Sigmoid colon (tissue), 4 donors: ENCODE data around the gene NNMT.

Experiments
- EP300 ChIP-seq, 4 donors: sonication (generic); formaldehyde crosslinking; IDR thresholded peaks; one replicate each; pipeline ENCODE4 v1.6.1; 2017; ENCODE audit warnings: antibody characterized with exemption in 4 of 4
- POLR2A ChIP-seq, 2 donors: fragments of 450-650 bp; IDR thresholded peaks; one replicate each; pipeline ENCODE4 v1.6.1; 2016; ENCODE audit warnings: antibody characterized with exemption in 2 of 2, mild to moderate bottlenecking in 2 of 2, moderate library complexity in 2 of 2
- POLR2AphosphoS5 ChIP-seq, 4 donors: sonication (generic); formaldehyde crosslinking; IDR thresholded peaks; one replicate each; pipeline ENCODE4 v1.6.1; 2017; ENCODE audit warnings: antibody characterized with exemption in 4 of 4
- TF ChIP-seq, protein P1 (sequence below), 4 experiments: fragments of 450-650 bp in 3 of 4; fragments of 200-600 bp in 1 of 4; IDR thresholded peaks; one replicate each; pipeline ENCODE4 v1.5.1; 2016 to 2019; ENCODE audit warnings: antibody characterized with exemption in 4 of 4, mild to moderate bottlenecking in 3 of 4, moderate library complexity in 2 of 4

DNA sequence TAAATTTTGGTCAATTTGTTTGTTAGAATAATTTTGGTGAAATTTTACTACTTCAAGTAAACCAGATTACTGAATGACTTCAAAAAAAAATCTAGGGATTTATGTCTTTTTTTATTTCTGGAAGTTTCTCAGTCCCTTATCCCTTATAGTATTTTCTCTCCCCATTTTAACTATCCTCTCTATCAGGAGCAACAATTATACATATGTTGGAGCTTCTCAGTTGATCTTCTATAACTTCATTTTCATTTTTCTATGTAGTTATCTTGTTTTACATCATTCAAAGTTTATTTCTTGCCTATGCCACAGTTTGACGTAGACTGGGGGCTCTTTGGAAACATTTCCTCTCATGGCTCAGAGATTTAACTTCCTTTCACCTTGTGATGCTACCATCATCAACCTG is 34.2 kb downstream of the NNMT start:
- TF ChIP-seq, protein P1, sequence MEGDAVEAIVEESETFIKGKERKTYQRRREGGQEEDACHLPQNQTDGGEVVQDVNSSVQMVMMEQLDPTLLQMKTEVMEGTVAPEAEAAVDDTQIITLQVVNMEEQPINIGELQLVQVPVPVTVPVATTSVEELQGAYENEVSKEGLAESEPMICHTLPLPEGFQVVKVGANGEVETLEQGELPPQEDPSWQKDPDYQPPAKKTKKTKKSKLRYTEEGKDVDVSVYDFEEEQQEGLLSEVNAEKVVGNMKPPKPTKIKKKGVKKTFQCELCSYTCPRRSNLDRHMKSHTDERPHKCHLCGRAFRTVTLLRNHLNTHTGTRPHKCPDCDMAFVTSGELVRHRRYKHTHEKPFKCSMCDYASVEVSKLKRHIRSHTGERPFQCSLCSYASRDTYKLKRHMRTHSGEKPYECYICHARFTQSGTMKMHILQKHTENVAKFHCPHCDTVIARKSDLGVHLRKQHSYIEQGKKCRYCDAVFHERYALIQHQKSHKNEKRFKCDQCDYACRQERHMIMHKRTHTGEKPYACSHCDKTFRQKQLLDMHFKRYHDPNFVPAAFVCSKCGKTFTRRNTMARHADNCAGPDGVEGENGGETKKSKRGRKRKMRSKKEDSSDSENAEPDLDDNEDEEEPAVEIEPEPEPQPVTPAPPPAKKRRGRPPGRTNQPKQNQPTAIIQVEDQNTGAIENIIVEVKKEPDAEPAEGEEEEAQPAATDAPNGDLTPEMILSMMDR (IDR thresholded peaks at IDR 0.05), result no peak
- TF ChIP-seq POLR2AphosphoS5 (IDR thresholded peaks at IDR 0.05) (no peak), POLR2A (IDR thresholded peaks at IDR 0.05) (no peak), EP300 (IDR thresholded peaks at IDR 0.05) (no peak)
